ENCODE results near the gene POLRMT. TPM values are rescaled to one million over a fixed set of nuclear protein-coding genes. Genes with fewer than 3 reads are reported as not detected.
"Not testable (repeated sequence)": the region's sequence is repeated elsewhere in the genome, so short reads cannot be mapped to it uniquely, and the experiment has no call there.

POLRMT gene
- total RNA-seq, 1 donor from 2014 or later = 56.7 TPM

- no peak for DNase-seq (ENCODE audit: extremely low read depth, low read depth, low spot score)
Observed at GRCh38 chr19:596263-596655, 37.1 kb downstream of the POLRMT start.

GRCh38 chr19:595326-596262, 37.7 kb downstream of the POLRMT start:
- no peak for DNase-seq (ENCODE audit: extremely low read depth, low read depth, low spot score)

- no peak for DNase-seq (ENCODE audit: extremely low read depth, low read depth, low spot score)
Observed at GRCh38 chr19:594265-594870, 39.0 kb downstream of the POLRMT start.

GRCh38 chr19:593505-593904, 39.8 kb downstream of the POLRMT start:
- DNase-seq (ENCODE audit: extremely low read depth, low read depth, low spot score) = no peak

GRCh38 chr19:593055-593454, 40.3 kb downstream of the POLRMT start:
- DNase-seq (ENCODE audit: extremely low read depth, low read depth, low spot score) = no peak

GRCh38 chr19:592101-592500, 41.2 kb downstream of the POLRMT start:
- no peak for DNase-seq (ENCODE audit: extremely low read depth, low read depth, low spot score)

- DNase-seq (ENCODE audit: extremely low read depth, low read depth, low spot score) = no peak
Observed at GRCh38 chr19:591099-591958, 42.0 kb downstream of the POLRMT start.

GRCh38 chr19:590750-591098, 42.6 kb downstream of the POLRMT start:
- DNase-seq (ENCODE audit: extremely low read depth, low read depth, low spot score) = no peak

- DNase-seq (ENCODE audit: extremely low read depth, low read depth, low spot score) = no peak
Observed at GRCh38 chr19:590396-590745, 43.0 kb downstream of the POLRMT start.

- DNase-seq (ENCODE audit: extremely low read depth, low read depth, low spot score) = no peak
Observed at GRCh38 chr19:589693-590395, 43.5 kb downstream of the POLRMT start, which contains the start of gene HCN2. Gene HCN2, plus strand, starts transcription at chr19:589881. Its CDS starts 65 bp downstream, at chr19:589946.

GRCh38 chr19:588741-589692, 44.3 kb downstream of the POLRMT start:
- no peak for DNase-seq (ENCODE audit: extremely low read depth, low read depth, low spot score)

- no peak for DNase-seq (ENCODE audit: extremely low read depth, low read depth, low spot score)
Observed at GRCh38 chr19:588093-588740, 45.1 kb downstream of the POLRMT start.

- no peak for DNase-seq (ENCODE audit: extremely low read depth, low read depth, low spot score)
Observed at GRCh38 chr19:585551-586110, 47.7 kb downstream of the POLRMT start.

- DNase-seq (ENCODE audit: extremely low read depth, low read depth, low spot score) = not testable (repeated sequence)
Observed at GRCh38 chr19:585146-585545, 48.2 kb downstream of the POLRMT start.

- no peak for DNase-seq (ENCODE audit: extremely low read depth, low read depth, low spot score)
Observed at GRCh38 chr19:584240-585001, 48.9 kb downstream of the POLRMT start.

- no peak for DNase-seq (ENCODE audit: extremely low read depth, low read depth, low spot score)
Observed at GRCh38 chr19:583968-584239, 49.4 kb downstream of the POLRMT start.

GRCh38 chr19:583198-583967, 50.0 kb downstream of the POLRMT start:
- no peak for DNase-seq (ENCODE audit: extremely low read depth, low read depth, low spot score)
